Right cardiac atrium (tissue), 5 donors: ENCODE results near the gene NECAP2. TPM values are rescaled to one million over a fixed set of nuclear protein-coding genes. Genes with fewer than 3 reads are reported as not detected.
A peak's percentile ranks its signal among the peaks of the same experiment; 100 is the strongest.
"Not testable (repeated sequence)": the region's sequence is repeated elsewhere in the genome, so short reads cannot be mapped to it uniquely, and the experiment has no call there.

Source experiments
- ATAC-seq, 2 donors: fragments of 200-7000 bp; cut with Tn5 transposase; one replicate each; pipeline versions ENCODE4 v1.8.0 to v1.9.1; 2020; ENCODE audit warnings: moderate library complexity in 2 of 2, mild to moderate bottlenecking in 1 of 2
- DNase-seq, 3 donors: peaks; one replicate each; pipeline ENCODE4 v3.0.0-alpha.2; 2020
- H3K27ac ChIP-seq: one replicate; pipeline ENCODE4 v1.5.1; 2013; ENCODE audit warnings: mild to moderate bottlenecking, low read length, control low read depth, moderate library complexity
- H3K27me3 ChIP-seq: one replicate; pipeline ENCODE4 v1.6.1; 2013; ENCODE audit not compliant: control insufficient read depth, insufficient read depth
- H3K4me1 ChIP-seq: one replicate; pipeline ENCODE4 v1.6.1; 2013; ENCODE audit warnings: low read length; ENCODE audit not compliant: control insufficient read depth, insufficient read depth
- H3K4me3 ChIP-seq: one replicate; pipeline ENCODE4 v1.5.1; 2013; ENCODE audit warnings: low read length, control low read depth
- H3K9me3 ChIP-seq: one replicate; pipeline ENCODE4 v1.6.1; 2013; ENCODE audit warnings: low read length; ENCODE audit not compliant: control insufficient read depth
- WGBS: extraction: QIAGEN DNeasy Blood & Tissue Kit; methylation state at CpG from one replicate; pipeline ENCODE4 v1.1.7; 2013; 5-methylcytosine and 5-hydroxymethylcytosine counted together
- intact Hi-C, 4 donors: fragments of 100-400 bp; cut with DNase I; formaldehyde crosslinking; loops; one replicate each; pipeline versions ENCODE4 v1.11.0 to v1.14.0; 2022 to 2023
- polyA plus RNA-seq: library from polyadenylated mRNA; stranded (reverse); fragments of 200-250 nt; gene quantifications from one replicate; pipeline ENCODE4 v1.2.3, GENCODE V29; 2013
- total RNA-seq, 4 donors: library from RNA; stranded (reverse); fragmentation: NEBNext Ultra II Directional; extraction: Animal tissue kit (Norgen Biotek cat#: 25700); gene quantifications; one replicate each; pipeline ENCODE4 v1.2.1, GENCODE V29; 2021
- donor health status: healthy with polysubstance abuse.
- donor health status: DM: no; HTN: yes; CAD: no.
- donor health status: DM: no; HTN: no; CAD: no.
- donor health status: DM: no; HTN: yes; CAD: no; lungs with severe emphysema.
- donor health status: DM: yes; HTN: yes; CAD: no.

Gene NECAP2
- total and polyA plus RNA-seq, 5 donors, result 14.1 to 19.0 (median 17.6) TPM

DNA sequence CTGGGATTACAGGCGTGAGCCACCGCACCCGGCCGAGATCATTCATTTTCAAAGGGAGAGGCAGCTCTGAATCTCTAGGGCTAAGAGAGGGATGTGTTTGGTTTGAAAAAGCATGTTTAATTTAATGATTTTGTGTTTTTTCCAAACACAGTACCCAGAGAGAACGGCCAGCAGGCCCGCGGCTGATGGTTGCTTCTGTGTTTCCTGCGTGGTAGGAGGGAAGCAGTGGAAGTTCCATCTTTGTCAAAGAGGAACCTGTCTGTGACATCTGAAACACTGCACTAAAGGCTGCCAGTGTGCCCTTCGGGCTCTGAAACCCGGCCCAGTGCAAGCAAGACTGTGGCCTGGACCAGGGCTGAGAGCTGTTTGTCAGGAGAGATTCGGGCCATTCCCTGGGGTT, 59.9 kb downstream of the NECAP2 start:
- H3K27ac ChIP-seq, H3K9me3 ChIP-seq, DNase-seq, intact Hi-C loops, H3K27me3 ChIP-seq, H3K4me1 ChIP-seq, H3K4me3 ChIP-seq, ATAC-seq: not testable (repeated sequence)
- 88% methylated on average over 11 of the region's 11 CpGs for WGBS

DNA sequence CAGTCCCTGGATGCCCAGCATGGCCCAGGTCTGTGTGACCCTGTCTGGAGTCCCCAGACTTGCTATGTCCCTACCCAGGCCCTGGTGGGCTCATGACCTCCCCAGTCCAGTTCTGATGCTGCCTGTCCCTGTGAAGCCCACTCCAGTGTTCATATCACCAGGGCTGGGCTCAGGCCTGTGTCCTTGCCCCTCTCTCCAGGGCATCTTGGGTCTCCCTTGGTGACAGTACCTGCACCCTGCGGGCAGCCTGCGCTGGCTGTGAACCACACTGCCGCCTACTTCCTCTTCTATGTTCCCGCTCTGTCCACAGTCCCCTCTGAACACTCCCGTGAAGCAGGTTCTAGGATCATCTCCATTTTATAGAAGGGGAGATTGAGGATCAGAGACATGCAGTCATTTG, 60.5 kb downstream of the NECAP2 start:
- H3K4me1 ChIP-seq, H3K4me3 ChIP-seq, H3K27me3 ChIP-seq, ATAC-seq, DNase-seq, H3K9me3 ChIP-seq, H3K27ac ChIP-seq, intact Hi-C loops: not testable (repeated sequence)
- 82% methylated on average over 5 of the region's 5 CpGs for WGBS

DNA sequence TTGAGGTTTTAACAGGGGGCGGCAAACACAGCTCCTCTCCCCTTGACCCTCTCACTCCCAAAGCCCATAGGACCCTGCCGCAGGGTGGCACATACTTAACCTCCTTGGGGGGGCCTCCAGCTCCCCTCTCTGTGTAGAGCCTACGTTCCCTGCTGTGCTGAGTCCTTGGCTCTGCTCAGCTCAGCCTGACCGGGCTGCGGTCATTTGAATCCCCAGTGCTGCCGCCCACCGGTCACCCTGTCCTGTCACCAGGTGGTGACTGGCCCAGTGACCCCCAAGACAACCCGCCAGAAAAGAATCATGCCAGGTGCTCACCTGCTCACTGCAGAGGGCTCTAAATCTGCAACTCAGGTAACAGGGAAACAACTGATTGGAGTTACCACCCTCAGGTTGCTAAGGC, 60.9 kb downstream of the NECAP2 start:
- WGBS, result 79% methylated on average over 8 of the region's 8 CpGs
- intact Hi-C loops, ATAC-seq, DNase-seq, H3K9me3 ChIP-seq, H3K4me3 ChIP-seq, H3K27me3 ChIP-seq, H3K4me1 ChIP-seq, H3K27ac ChIP-seq: not testable (repeated sequence)

DNA sequence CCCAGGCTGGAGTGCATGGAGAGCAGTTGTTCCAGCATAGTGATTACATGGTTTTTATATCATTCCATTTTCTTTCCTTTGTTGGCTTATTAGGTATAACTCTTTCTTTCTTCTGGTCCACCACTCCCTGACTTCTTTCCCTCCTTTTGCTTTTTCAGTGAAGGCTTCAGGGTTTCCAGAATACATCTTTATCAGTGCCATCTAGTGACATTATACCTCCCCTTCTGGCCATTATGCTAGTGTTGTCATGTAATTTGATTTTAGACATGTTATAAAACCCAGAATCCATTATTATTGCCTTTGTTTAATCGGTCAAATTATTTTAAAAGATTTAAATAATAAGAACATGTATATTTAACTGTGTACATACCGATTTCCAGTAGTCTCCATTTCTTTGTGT, 63.0 kb downstream of the NECAP2 start:
- H3K4me3 ChIP-seq, result no peak overlapping the region
- no peak for DNase-seq
- H3K9me3 ChIP-seq, result no peaks in the 10 kb centered on the region
- 82% methylated on average over 2 of the region's 2 CpGs for WGBS
- H3K27ac ChIP-seq, result no peak overlapping the region
- H3K4me1 ChIP-seq, result no peaks in the 10 kb centered on the region
- H3K27me3 ChIP-seq, result no peaks in the 10 kb centered on the region
- intact Hi-C loops, result no loop called here
- ATAC-seq, result no peak

DNA sequence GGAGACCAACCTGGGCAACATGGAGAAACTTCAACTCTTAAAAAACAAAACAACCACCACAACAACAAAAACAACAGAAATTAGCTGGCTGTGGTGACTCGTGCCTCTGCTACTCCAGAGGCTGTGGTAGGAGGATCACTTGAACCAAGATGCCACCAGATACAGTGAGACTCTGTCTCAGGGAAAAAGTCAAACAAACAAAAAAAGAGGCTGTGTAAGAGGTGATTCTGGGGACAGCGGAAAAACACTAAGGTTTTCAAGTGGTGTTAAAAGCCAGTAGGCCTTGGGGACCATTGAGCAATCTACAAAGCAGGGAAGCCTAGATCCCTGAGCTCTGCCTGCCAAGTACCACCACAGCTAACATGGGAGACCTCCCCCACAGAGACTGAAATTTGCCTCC, 65.3 kb downstream of the NECAP2 start:
- DNase-seq, H3K4me3 ChIP-seq, intact Hi-C loops, H3K4me1 ChIP-seq, ATAC-seq, H3K9me3 ChIP-seq, H3K27ac ChIP-seq, H3K27me3 ChIP-seq: not testable (repeated sequence)
- WGBS, result 89% methylated on average over 2 of the region's 2 CpGs

DNA sequence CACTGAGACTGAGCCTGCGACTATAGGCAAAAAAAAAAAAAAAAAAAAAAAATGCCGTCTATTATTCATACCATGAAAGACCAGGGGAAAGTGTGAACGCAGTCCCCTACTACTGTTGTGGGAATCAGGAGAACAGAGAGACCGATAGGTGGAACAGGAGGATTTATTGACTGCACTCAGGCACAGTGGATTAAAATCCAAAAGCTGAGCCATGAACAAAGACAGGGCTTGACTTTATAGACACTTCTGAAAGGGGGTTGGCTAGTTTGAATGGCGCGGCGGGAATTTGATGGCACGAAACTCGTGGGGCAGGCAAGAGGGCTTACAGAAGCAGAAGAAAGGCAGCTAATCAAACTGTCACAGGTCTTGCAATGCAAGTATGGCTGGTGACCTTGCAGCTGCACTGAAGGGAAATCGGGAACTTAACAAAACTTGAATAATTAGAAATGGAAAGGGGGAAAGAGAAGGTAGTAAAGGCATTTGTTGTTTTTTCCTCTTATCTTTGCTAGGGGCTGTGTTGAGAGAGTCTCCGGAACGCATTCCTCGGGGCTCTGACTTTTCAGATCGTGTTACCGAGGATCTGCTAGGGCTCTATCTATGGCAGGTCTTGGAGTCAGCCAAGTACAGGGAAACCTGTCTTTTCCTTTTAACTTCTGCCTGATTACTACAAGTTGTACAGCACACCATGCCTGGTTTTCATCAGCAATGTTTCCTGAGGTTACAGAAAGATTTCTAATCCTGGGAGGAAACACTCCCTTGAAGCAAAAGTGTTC, 66.0 kb downstream of the NECAP2 start:
- H3K27me3 ChIP-seq, ATAC-seq, DNase-seq, intact Hi-C loops, H3K9me3 ChIP-seq, H3K27ac ChIP-seq, H3K4me1 ChIP-seq, H3K4me3 ChIP-seq: not testable (repeated sequence)
- 63% methylated on average over 15 of the region's 15 CpGs for WGBS

DNA sequence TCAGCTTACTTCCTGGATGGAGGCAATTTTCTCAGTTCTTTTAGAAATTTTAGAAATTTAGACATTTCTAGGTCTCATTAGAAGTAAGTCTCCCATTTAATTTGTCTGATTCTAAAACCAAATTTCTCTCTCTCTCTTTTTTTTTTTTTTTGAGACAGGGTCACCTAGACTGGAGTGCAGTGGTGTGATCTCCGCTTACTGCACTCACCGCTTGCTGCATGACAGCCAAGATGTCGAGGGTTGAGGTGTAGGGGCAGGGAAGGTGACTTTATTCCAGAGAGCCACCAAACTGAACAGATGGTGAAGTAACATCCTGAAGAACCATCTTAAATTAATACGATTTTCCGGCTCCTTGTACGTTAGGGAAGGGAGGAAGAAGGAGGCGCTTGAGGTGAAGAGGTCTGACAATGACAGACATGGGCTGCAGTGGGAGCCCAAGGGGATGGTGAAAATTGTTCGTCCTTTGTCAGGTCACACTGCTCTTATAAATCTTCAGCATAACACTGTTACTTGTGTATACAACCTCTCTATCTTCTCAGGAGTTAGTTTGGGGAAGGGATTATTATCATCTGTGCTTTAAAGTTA, 68.4 kb downstream of the NECAP2 start:
- H3K9me3 ChIP-seq, H3K4me1 ChIP-seq, H3K27me3 ChIP-seq, H3K27ac ChIP-seq, intact Hi-C loops, DNase-seq, H3K4me3 ChIP-seq: not testable (repeated sequence)
- 75% methylated on average over 8 of the region's 8 CpGs for WGBS
- peak in 1 of 2 donors; percentile 26 for ATAC-seq

Other genes starting within 250 kb of the NECAP2 start
- 1 to 10 TPM; 2.2 to 4.3 (median 3.2) TPM for gene ARHGEF19, start 228.1 kb upstream of the NECAP2 start, total RNA-seq
- gene ARHGEF19, start 228.1 kb upstream of the NECAP2 start, polyA plus RNA-seq, result 2.7 TPM
- 10 to 100 TPM in 1 of 4 donors, 1 to 10 TPM in 3; 4.0 to 11.9 (median 5.0) TPM for gene CPLANE2, start 203.5 kb upstream of the NECAP2 start, total RNA-seq
- 9.3 TPM for gene CPLANE2, start 203.5 kb upstream of the NECAP2 start, polyA plus RNA-seq
- gene FBXO42, start 88.2 kb upstream of the NECAP2 start, total RNA-seq, result 10 to 100 TPM; 15.7 to 18.1 (median 16.4) TPM
- gene FBXO42, start 88.2 kb upstream of the NECAP2 start, polyA plus RNA-seq, result 16.5 TPM
- 100 to 1,000 TPM; 106 to 132 (median 109) TPM for gene SZRD1, start 73.5 kb upstream of the NECAP2 start, total RNA-seq
- gene SZRD1, start 73.5 kb upstream of the NECAP2 start, polyA plus RNA-seq, result 70.7 TPM
- gene SPATA21, start 3.3 kb upstream of the NECAP2 start, total RNA-seq, result not detected
- 0.23 TPM for gene SPATA21, start 3.3 kb upstream of the NECAP2 start, polyA plus RNA-seq
- 1,000 to 10,000 TPM; 3,675 to 8,578 (median 7,073) TPM for gene RNU1-1, start 73.6 kb downstream of the NECAP2 start, total RNA-seq
- not detected for gene RNU1-1, start 73.6 kb downstream of the NECAP2 start, polyA plus RNA-seq
- gene NBPF1, start 172.8 kb downstream of the NECAP2 start, total RNA-seq, result 10 to 100 TPM in 3 of 4 donors, 1 to 10 TPM in 1; 8.9 to 18.7 (median 15.7) TPM
- 6.5 TPM for gene NBPF1, start 172.8 kb downstream of the NECAP2 start, polyA plus RNA-seq
- 1,000 to 10,000 TPM; 3,675 to 8,578 (median 7,073) TPM for gene RNU1-3, start 226.2 kb downstream of the NECAP2 start, total RNA-seq
- gene RNU1-3, start 226.2 kb downstream of the NECAP2 start, polyA plus RNA-seq, result not detected